IMR-90 (cell line): Measurements from ENCODE around the gene AFDN.

Experiments
- CEBPB ChIP-seq: IDR thresholded peaks from 2 replicates; pipeline ENCODE4 v1.6.1; 2012; ENCODE audit warnings: low read depth, low read length, improper control_type of control experiment
- CTCF ChIP-seq: conservative IDR thresholded peaks from 2 replicates; pipeline ENCODE4 v1.5.1; 2012; ENCODE audit warnings: mild to moderate bottlenecking, low read depth, low read length, improper control_type of control experiment
- MAZ ChIP-seq: IDR thresholded peaks from 2 replicates; pipeline ENCODE4 v1.6.1; 2012; ENCODE audit warnings: low read depth, mild to moderate bottlenecking, low read length, improper control_type of control experiment, moderate library complexity, borderline replicate concordance
- MXI1 ChIP-seq: IDR thresholded peaks from 2 replicates; pipeline ENCODE4 v1.6.1; 2012; ENCODE audit warnings: low read depth, mild to moderate bottlenecking, low read length, moderate library complexity, borderline replicate concordance
- NFE2L2 ChIP-seq: fragments of 150-350 bp; IDR thresholded peaks from 2 replicates; pipeline ENCODE4 v1.6.1; 2016; ENCODE audit warnings: low read depth, mild to moderate bottlenecking, low read length
- POLR2A ChIP-seq: IDR thresholded peaks from 2 replicates; pipeline ENCODE4 v1.6.1; 2012; ENCODE audit warnings: mild to moderate bottlenecking, low read depth, low read length
- RCOR1 ChIP-seq: IDR thresholded peaks from 2 replicates; pipeline ENCODE4 v1.6.1; 2012; ENCODE audit warnings: mild to moderate bottlenecking, low read length, improper control_type of control experiment; ENCODE audit not compliant: insufficient replicate concordance
- RFX5 ChIP-seq: IDR thresholded peaks from 2 replicates; pipeline ENCODE4 v1.8.0; 2012; ENCODE audit warnings: low read depth, mild to moderate bottlenecking, low read length, moderate library complexity
- SMC3 ChIP-seq: fragments of 150-350 bp; IDR thresholded peaks from 2 replicates; pipeline ENCODE4 v1.6.1; 2016; ENCODE audit warnings: low read depth, mild to moderate bottlenecking, antibody characterized with exemption, low read length, moderate library complexity

GRCh38 chr6:167829513-167829912 lies 2.8 kb downstream of the AFDN start:
- TF ChIP-seq POLR2A (no peak), CEBPB (no peak), CTCF (no peak), SMC3 (no peak), MAZ (no peak), NFE2L2 (no peak), RFX5 (no peak), RCOR1 (no peak), MXI1 (no peak)
